Glutamatergic neuron (in vitro differentiated cells): ENCODE data around the gene ALDH1A2. TPM values are rescaled to one million over a fixed set of nuclear protein-coding genes. Genes with fewer than 3 reads are reported as not detected.
"Not testable (repeated sequence)": the region's sequence is repeated elsewhere in the genome, so short reads cannot be mapped to it uniquely, and the experiment has no call there.

Experiments used
- DNase-seq: peaks from one replicate; pipeline ENCODE4 v3.0.0; 2022
- H3K27ac Mint-ChIP-seq: one replicate; pipeline ENCODE4 v1.8.0; 2020; ENCODE audit warnings: mild to moderate bottlenecking, mixed read lengths, inconsistent platforms; ENCODE audit not compliant: unreplicated experiment
- H3K27me3 Mint-ChIP-seq: one replicate; pipeline ENCODE4 v1.8.0; 2020; ENCODE audit warnings: mild to moderate bottlenecking, moderate library complexity, mixed read lengths, inconsistent platforms; ENCODE audit not compliant: unreplicated experiment
- H3K36me3 Mint-ChIP-seq: one replicate; pipeline ENCODE4 v1.8.0; 2020; ENCODE audit warnings: mild to moderate bottlenecking, mixed read lengths, inconsistent platforms; ENCODE audit not compliant: unreplicated experiment
- H3K4me1 Mint-ChIP-seq: one replicate; pipeline ENCODE4 v1.8.0; 2020; ENCODE audit warnings: mild to moderate bottlenecking, low read depth, mixed read lengths, inconsistent platforms; ENCODE audit not compliant: unreplicated experiment
- H3K4me3 Mint-ChIP-seq: one replicate; pipeline ENCODE4 v1.8.0; 2020; ENCODE audit warnings: mild to moderate bottlenecking, mixed read lengths, inconsistent platforms; ENCODE audit not compliant: unreplicated experiment
- H3K9me3 Mint-ChIP-seq: one replicate; pipeline ENCODE4 v1.8.0; 2020; ENCODE audit warnings: mild to moderate bottlenecking, moderate library complexity, mixed read lengths, inconsistent platforms; ENCODE audit not compliant: unreplicated experiment
- CTCF ChIP-seq: fragments of 200-600 bp; sonication (generic); IDR thresholded peaks from one replicate; pipeline ENCODE4 v1.5.0; 2021; ENCODE audit not compliant: partially characterized antibody, unreplicated experiment
- total RNA-seq: library from RNA; stranded (reverse); fragmentation: NEBNext Ultra II Directional; extraction: Animal tissue kit (Norgen Biotek cat#: 25700); gene quantifications from one replicate; pipeline ENCODE4 v1.2.1, GENCODE V29; 2021; ENCODE audit not compliant: unreplicated experiment

Gene ALDH1A2
- total RNA-seq, 1 donor from 2014 or later, result not detected

GRCh38 chr15:58081456-58081855, 15.9 kb upstream of the ALDH1A2 start:
- Mint-ChIP-seq H3K27ac (no peak overlapping the region), H3K4me3 (no peak overlapping the region), H3K9me3 (no peaks in the 10 kb centered on the region), H3K36me3 (no peaks in the 10 kb centered on the region), H3K27me3 (no peaks in the 10 kb centered on the region), H3K4me1 (peaks cover 2% of the 10 kb centered on the region)
- no peak for TF ChIP-seq CTCF
- no peak for DNase-seq

- not testable (repeated sequence) for H3K27ac Mint-ChIP-seq, H3K4me3 Mint-ChIP-seq, DNase-seq, H3K4me1 Mint-ChIP-seq, H3K36me3 Mint-ChIP-seq, H3K9me3 Mint-ChIP-seq, H3K27me3 Mint-ChIP-seq
Observed at GRCh38 chr15:58080959-58081358, 15.4 kb upstream of the ALDH1A2 start.

GRCh38 chr15:58080398-58080797, 14.9 kb upstream of the ALDH1A2 start:
- H3K27ac Mint-ChIP-seq, result no peak overlapping the region
- peaks cover 2% of the 10 kb centered on the region for H3K4me1 Mint-ChIP-seq
- no peak for TF ChIP-seq CTCF
- DNase-seq, result no peak
- H3K4me3 Mint-ChIP-seq, result no peak overlapping the region
- no peaks in the 10 kb centered on the region for H3K9me3 Mint-ChIP-seq
- H3K36me3 Mint-ChIP-seq, result no peaks in the 10 kb centered on the region
- peaks cover 1% of the 10 kb centered on the region for H3K27me3 Mint-ChIP-seq

- Mint-ChIP-seq H3K27ac (no peak overlapping the region), H3K4me3 (no peak overlapping the region), H3K36me3 (no peaks in the 10 kb centered on the region), H3K9me3 (no peaks in the 10 kb centered on the region), H3K4me1 (peaks cover 4% of the 10 kb centered on the region), H3K27me3 (peaks cover 1% of the 10 kb centered on the region)
- TF ChIP-seq CTCF, result no peak
- no peak for DNase-seq
Observed at GRCh38 chr15:58078591-58078990, 13.1 kb upstream of the ALDH1A2 start.

- no peak for DNase-seq
- H3K36me3 Mint-ChIP-seq, result no peaks in the 10 kb centered on the region
Observed at GRCh38 chr15:58077427-58077826, 11.9 kb upstream of the ALDH1A2 start.

More at GRCh38 chr15:58077427-58077826, 11.9 kb upstream of the ALDH1A2 start:
- no peak overlapping the region for H3K4me3 Mint-ChIP-seq
- H3K4me1 Mint-ChIP-seq, result peaks cover 4% of the 10 kb centered on the region
- peaks cover 1% of the 10 kb centered on the region for H3K27me3 Mint-ChIP-seq
- H3K27ac Mint-ChIP-seq, result no peak overlapping the region
- no peaks in the 10 kb centered on the region for H3K9me3 Mint-ChIP-seq
- TF ChIP-seq CTCF, result no peak
